ENCODE data around the gene EFCAB6.

Gene EFCAB6

GRCh38 chr22:43634316-43634715, 177.8 kb downstream of the EFCAB6 start:
- no peak for DNase-seq

- no peak for DNase-seq
Observed at GRCh38 chr22:43633631-43634285, 178.3 kb downstream of the EFCAB6 start.

- no peak for DNase-seq
Observed at GRCh38 chr22:43631846-43632245, 180.3 kb downstream of the EFCAB6 start.

GRCh38 chr22:43631201-43631600, 180.9 kb downstream of the EFCAB6 start:
- DNase-seq: no peak

- no peak for DNase-seq
Observed at GRCh38 chr22:43630451-43630850, 181.7 kb downstream of the EFCAB6 start.

GRCh38 chr22:43628250-43628649, 183.9 kb downstream of the EFCAB6 start:
- no peak for DNase-seq

GRCh38 chr22:43627485-43628213, 184.5 kb downstream of the EFCAB6 start:
- no peak for DNase-seq

GRCh38 chr22:43625242-43625641, 186.9 kb downstream of the EFCAB6 start:
- DNase-seq: no peak

- no peak for DNase-seq
Observed at GRCh38 chr22:43624144-43624998, 187.7 kb downstream of the EFCAB6 start.

GRCh38 chr22:43622886-43623285, 189.2 kb downstream of the EFCAB6 start:
- DNase-seq: no peak

GRCh38 chr22:43620197-43620596, 191.9 kb downstream of the EFCAB6 start:
- no peak for DNase-seq

- DNase-seq: no peak
Observed at GRCh38 chr22:43618517-43618916, 193.6 kb downstream of the EFCAB6 start.

- DNase-seq: no peak
Observed at GRCh38 chr22:43616645-43617044, 195.5 kb downstream of the EFCAB6 start.

- DNase-seq: no peak
Observed at GRCh38 chr22:43600265-43600664, 211.8 kb downstream of the EFCAB6 start.

GRCh38 chr22:43592476-43592875, 219.6 kb downstream of the EFCAB6 start:
- no peak for DNase-seq

- DNase-seq: no peak
Observed at GRCh38 chr22:43591380-43591779, 220.7 kb downstream of the EFCAB6 start.

GRCh38 chr22:43587574-43587973, 224.5 kb downstream of the EFCAB6 start:
- no peak for DNase-seq

GRCh38 chr22:43583501-43583900, 228.6 kb downstream of the EFCAB6 start:
- no peak for DNase-seq

GRCh38 chr22:43582394-43582793, 229.7 kb downstream of the EFCAB6 start:
- no peak for DNase-seq

GRCh38 chr22:43580271-43580750, 231.8 kb downstream of the EFCAB6 start:
- DNase-seq: no peak

GRCh38 chr22:43574738-43575137, 237.4 kb downstream of the EFCAB6 start:
- DNase-seq: no peak

- no peak for DNase-seq
Observed at GRCh38 chr22:43572710-43573109, 239.4 kb downstream of the EFCAB6 start.

- DNase-seq: no peak
Observed at GRCh38 chr22:43571181-43571580, 240.9 kb downstream of the EFCAB6 start.
